GM12878 (cell line): Measurements from ENCODE around the gene CCDC85B. TPM values are rescaled to one million over a fixed set of nuclear protein-coding genes. Genes with fewer than 3 reads are reported as not detected.

Source experiments
- ATAC-seq: fragments of 200-7000 bp; cut with Tn5 transposase; 3 replicates; pipeline ENCODE4 v1.9.1; 2020; ENCODE audit warnings: mild to moderate bottlenecking, moderate library complexity
- BruUV-seq: library from RNA; stranded (reverse); fragments of 400-500 nt; replicated peaks from 2 replicates; lab custom pipeline; 2021; lab: Mats Ljungman, UMichigan
- CTCF ChIA-PET: fragments of 300-600 bp; sonication (Branson Sonifier 250); formaldehyde crosslinking; extraction: SDS; loops from one replicate; lab custom pipeline; 2021; ENCODE audit warnings: inconsistent platforms; lab: Yijun Ruan, JAX
- POLR2A ChIA-PET: fragments of 350-600 bp; formaldehyde crosslinking; extraction: SDS; loops from one replicate; lab custom pipeline; 2021; ENCODE audit warnings: inconsistent platforms; lab: Charles Lee
- RAD21 ChIA-PET: fragments of 300-600 bp; sonication (Branson Sonifier 250); formaldehyde crosslinking; loops from one replicate; lab custom pipeline; 2023; ENCODE audit warnings: antibody characterized with exemption; ENCODE audit not compliant: unreplicated experiment; lab: Charles Lee
- SMC1A ChIA-PET: fragments of 300-600 bp; sonication (Branson Sonifier 250); formaldehyde crosslinking; loops from one replicate; lab custom pipeline; 2023; ENCODE audit not compliant: unreplicated experiment, uncharacterized antibody; lab: Charles Lee
- DNase-seq: peaks from one replicate; pipeline ENCODE4 v3.0.0-alpha.2; 2011; ENCODE audit warnings: low read depth, low spot score
- FAIRE-seq: peaks from 3 replicates; lab custom pipeline; 2011; peaks lifted over from hg19 to GRCh38; lab: Jason Lieb, UNC
- H2AFZ ChIP-seq: 2 replicates; pipeline ENCODE4 v1.6.0; 2011; ENCODE audit warnings: low read depth, low read length, control low read depth; ENCODE audit not compliant: control insufficient read depth
- H3K27ac ChIP-seq: 2 replicates; pipeline ENCODE4 v1.5.1; 2011; ENCODE audit warnings: control low read depth; ENCODE audit not compliant: control insufficient read depth, insufficient read depth
- H3K27me3 ChIP-seq, 2 experiments: replicated peaks in 1 of 2; 2 replicates each; pipeline versions ENCODE4 v1.6.0 to v1.6.1; 2011; ENCODE audit warnings: low read length in 1 of 2; ENCODE audit not compliant: control insufficient read depth in 2 of 2, insufficient read depth in 2 of 2
- H3K36me3 ChIP-seq, 2 experiments: 2 replicates each; pipeline ENCODE4 v1.5.1; 2011; ENCODE audit warnings: low read length in 1 of 2; ENCODE audit not compliant: control insufficient read depth in 2 of 2, insufficient read depth in 2 of 2
- H3K4me1 ChIP-seq: 2 replicates; pipeline ENCODE4 v1.6.1; 2011; ENCODE audit warnings: mild to moderate bottlenecking, low read length, moderate library complexity, mixed read lengths; ENCODE audit not compliant: control insufficient read depth, insufficient read depth
- H3K4me2 ChIP-seq: 2 replicates; pipeline ENCODE4 v1.6.0; 2011; ENCODE audit warnings: control low read depth; ENCODE audit not compliant: control insufficient read depth, insufficient read depth
- H3K4me3 ChIP-seq: fragments of 200-600 bp; sonication (generic); 2 replicates; pipeline ENCODE4 v1.5.1; 2016
- H3K79me2 ChIP-seq: 2 replicates; pipeline ENCODE4 v1.6.0; 2011; ENCODE audit warnings: low read length; ENCODE audit not compliant: control insufficient read depth, insufficient read depth
- H3K9ac ChIP-seq: 2 replicates; pipeline ENCODE4 v1.8.0; 2011; ENCODE audit warnings: low read length, control low read depth, mixed read lengths; ENCODE audit not compliant: control insufficient read depth, insufficient read depth
- H3K9me3 ChIP-seq: replicated peaks from 3 replicates; pipeline ENCODE4 v1.5.1; 2011; ENCODE audit warnings: mild to moderate bottlenecking, low read length; ENCODE audit not compliant: control insufficient read depth, insufficient read depth
- H4K20me1 ChIP-seq: 2 replicates; pipeline ENCODE4 v1.6.0; 2011; ENCODE audit not compliant: control insufficient read depth, insufficient read depth
- E2F4 ChIP-seq: IDR thresholded peaks from 2 replicates; pipeline ENCODE4 v1.6.1; 2012; ENCODE audit warnings: low read depth, low read length, improper control_type of control experiment
- POLR2A ChIP-seq: IDR thresholded peaks from 2 replicates; pipeline ENCODE4 v1.6.1; 2011; ENCODE audit warnings: low read depth, mild to moderate bottlenecking, low read length
- WGBS: methylation state at CpG from one replicate; pipeline ENCODE4 v1.1.6; 2016; ENCODE audit warnings: low lambda C conversion rate; ENCODE audit not compliant: insufficient replicate concordance, insufficient coverage; ENCODE audit errors: missing lambda C conversion rate; 5-methylcytosine and 5-hydroxymethylcytosine counted together
- in situ Hi-C: fragments of 300-500 bp; cut with MboI; formaldehyde crosslinking; loops from 9 replicates; pipeline ENCODE4 v1.14.3; 2018; ENCODE audit warnings: mixed read lengths
- intact Hi-C: fragments of 100-400 bp; cut with micrococcal nuclease; formaldehyde crosslinking; loops from one replicate; pipeline ENCODE4 v1.14.2; 2022; ENCODE audit not compliant: unreplicated experiment
- polyA plus RNA-seq, 11 experiments: library from polyadenylated mRNA; depleted of rRNA in 4 of 11; unstranded in 6 of 11; stranded (reverse) in 5 of 11; fragments of >200 nt; fragmentation: Nextera tagmentation in 4 of 11; fragmentation: Illumina TruSeq in 1 of 11; extraction: Ambion mirVana in 4 of 11; extraction: Trizol in 1 of 11; gene quantifications; 1 replicate in 1 of 11; 2 replicates in 10 of 11; pipeline versions ENCODE4 v1.2.1 to v1.2.3, GENCODE V29; 2011 to 2016; ENCODE audit warnings: inconsistent platforms in 2 of 11, missing spikeins in 2 of 11, low read depth in 1 of 11
- total RNA-seq, 4 experiments: library from RNA; depleted of rRNA in 3 of 4; stranded (reverse); fragments of >200 nt in 3 of 4; fragmentation: Illumina TruSeq in 1 of 4; extraction: Trizol in 1 of 4; gene quantifications; 2 replicates each; pipeline versions ENCODE4 v1.2.1 to v1.2.3, GENCODE V29; 2013 to 2021

The CCDC85B gene
- total and polyA plus RNA-seq, 10 of the 15 experiments (the other 5 are each of a cell fraction or from before 2014, with no cell fraction given), result 0.32 to 114 (median 49.5) TPM

- ChIA-PET SMC1A (no interaction called here), POLR2A (interaction anchor here (0.6 to 1.1 kb wide), 2 partner anchors 34 to 1241 kb away, joined by 3 read pairs; partner anchors contain the start of gene SNX32), RAD21 (no interaction called here)
- Histone ChIP-seq H3K4me2 (no peak overlapping the region), H3K36me3 (peaks cover 22 to 38% of the 10 kb centered on the region in 2 experiments), H2AFZ (no peak overlapping the region), H3K9me3 (no peaks in the 10 kb centered on the region), H3K9ac (no peak overlapping the region), H4K20me1 (no peaks in the 10 kb centered on the region; the same call in 1 of the 2 replicates)
- FAIRE-seq (no peak), ATAC-seq (peak; percentile 36; the same call in 2 of the 3 replicates)
- no TSS peak for BruUV-seq
- WGBS, result 62% methylated on average over 29 of the region's 29 CpGs
- TF ChIP-seq E2F4 (no peak), POLR2A (0 out of 2 replicates have a peak, but pooled peaks have one; percentile 8)
- TF ChIP-seq, all 136 proteins: peak for 1
- Histone ChIP-seq H3K27me3 (no peaks in the 10 kb centered on the region), H3K79me2 (peaks cover 2% of the 10 kb centered on the region), H3K27ac (no peak overlapping the region), H3K4me3 (no peak overlapping the region), H3K4me1 (peaks cover 7% of the 10 kb centered on the region)
- intact Hi-C loops, result no loop called here
- no peak for DNase-seq
- CTCF ChIA-PET, result no interaction called here
- in situ Hi-C loops, result loop anchor here (25.0 kb wide), 1 partner anchor 1630 kb away; the partner anchor contains the start of genes DNAJC4, FKBP2, NUDT22 and PPP1R14B
Measured at GRCh38 chr11:65867284-65868071, 23.0 kb upstream of the CCDC85B start.
